ENCODE measurements around the gene FBXO48.

DNA sequence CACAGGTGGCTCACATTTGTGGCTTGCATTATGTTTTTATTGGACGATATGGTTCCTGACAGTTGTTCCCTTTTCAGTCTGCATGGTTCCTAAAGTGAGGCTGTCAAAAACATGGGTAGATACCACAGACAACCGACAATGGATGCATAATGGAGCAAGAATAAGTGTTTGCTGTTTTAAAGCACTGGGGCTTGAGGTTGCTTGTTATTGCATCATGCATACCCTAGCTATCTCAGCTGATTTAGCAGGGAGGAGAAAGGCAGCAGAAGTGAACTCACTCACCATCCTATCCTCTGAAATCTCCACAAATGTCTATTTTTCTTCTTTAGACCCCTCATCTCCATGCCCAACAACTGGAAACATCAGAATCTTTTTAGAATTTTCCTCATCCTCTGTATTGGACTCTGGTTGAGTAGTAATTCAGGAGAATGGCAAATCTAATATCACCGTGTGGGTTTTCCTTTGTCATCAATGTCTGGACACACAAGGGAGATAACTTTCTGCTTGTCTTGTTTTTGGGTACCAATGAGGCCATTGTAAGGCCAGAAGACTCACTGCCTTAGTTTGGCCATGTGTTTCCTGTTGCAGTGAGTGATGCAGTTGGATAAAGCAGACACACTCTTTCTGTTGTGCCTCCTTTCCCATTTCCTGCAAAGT is 46.7 kb downstream of the FBXO48 start:
- TF ChIP-seq, protein P1, sequence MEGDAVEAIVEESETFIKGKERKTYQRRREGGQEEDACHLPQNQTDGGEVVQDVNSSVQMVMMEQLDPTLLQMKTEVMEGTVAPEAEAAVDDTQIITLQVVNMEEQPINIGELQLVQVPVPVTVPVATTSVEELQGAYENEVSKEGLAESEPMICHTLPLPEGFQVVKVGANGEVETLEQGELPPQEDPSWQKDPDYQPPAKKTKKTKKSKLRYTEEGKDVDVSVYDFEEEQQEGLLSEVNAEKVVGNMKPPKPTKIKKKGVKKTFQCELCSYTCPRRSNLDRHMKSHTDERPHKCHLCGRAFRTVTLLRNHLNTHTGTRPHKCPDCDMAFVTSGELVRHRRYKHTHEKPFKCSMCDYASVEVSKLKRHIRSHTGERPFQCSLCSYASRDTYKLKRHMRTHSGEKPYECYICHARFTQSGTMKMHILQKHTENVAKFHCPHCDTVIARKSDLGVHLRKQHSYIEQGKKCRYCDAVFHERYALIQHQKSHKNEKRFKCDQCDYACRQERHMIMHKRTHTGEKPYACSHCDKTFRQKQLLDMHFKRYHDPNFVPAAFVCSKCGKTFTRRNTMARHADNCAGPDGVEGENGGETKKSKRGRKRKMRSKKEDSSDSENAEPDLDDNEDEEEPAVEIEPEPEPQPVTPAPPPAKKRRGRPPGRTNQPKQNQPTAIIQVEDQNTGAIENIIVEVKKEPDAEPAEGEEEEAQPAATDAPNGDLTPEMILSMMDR (IDR thresholded peaks at IDR 0.05), result no peak
- TF ChIP-seq POLR2A (IDR thresholded peaks at IDR 0.05), result no peak
